ENCODE results near the gene ASTL.
"Not testable (repeated sequence)": the region's sequence is repeated elsewhere in the genome, so short reads cannot be mapped to it uniquely, and the experiment has no call there.

The ASTL gene

GRCh38 chr2:96091711-96092572 lies 46.4 kb downstream of the ASTL start:
- peaks cover 40% of the 10 kb centered on the region for H3K4me1 Mint-ChIP-seq (ENCODE audit: low read depth)
- H3K27me3 Mint-ChIP-seq: peaks cover 1% of the 10 kb centered on the region
- intact Hi-C loops (cut with micrococcal nuclease): no loop called here
- H3K4me3 Mint-ChIP-seq: peak overlapping the region; percentile 26
- H3K27ac Mint-ChIP-seq: no peak overlapping the region
- H3K9me3 Mint-ChIP-seq: no peaks in the 10 kb centered on the region
- H3K36me3 Mint-ChIP-seq (ENCODE audit: low read depth): no peaks in the 10 kb centered on the region

GRCh38 chr2:96091141-96091710 lies 47.1 kb downstream of the ASTL start:
- Mint-ChIP-seq H3K27me3 (no peaks in the 10 kb centered on the region), H3K27ac (no peak overlapping the region), H3K4me3 (peak overlapping the region; percentile 26), H3K4me1 (ENCODE audit: low read depth) (peaks cover 35% of the 10 kb centered on the region), H3K36me3 (ENCODE audit: low read depth) (no peaks in the 10 kb centered on the region), H3K9me3 (no peaks in the 10 kb centered on the region)
- intact Hi-C loops (cut with micrococcal nuclease): no loop called here

- Mint-ChIP-seq H3K27ac (no peak overlapping the region), H3K9me3 (no peaks in the 10 kb centered on the region), H3K27me3 (peaks cover 3% of the 10 kb centered on the region), H3K4me3 (no peak overlapping the region), H3K4me1 (ENCODE audit: low read depth) (peaks cover 35% of the 10 kb centered on the region), H3K36me3 (ENCODE audit: low read depth) (no peaks in the 10 kb centered on the region)
- intact Hi-C loops (cut with micrococcal nuclease): no loop called here
Observed at GRCh38 chr2:96090196-96090926, 47.9 kb downstream of the ASTL start.

GRCh38 chr2:96089356-96090195 lies 48.7 kb downstream of the ASTL start:
- intact Hi-C loops (cut with micrococcal nuclease): no loop called here
- Mint-ChIP-seq H3K9me3 (no peaks in the 10 kb centered on the region), H3K4me1 (ENCODE audit: low read depth) (peaks cover 39% of the 10 kb centered on the region), H3K27me3 (peaks cover 3% of the 10 kb centered on the region), H3K27ac (no peak overlapping the region), H3K36me3 (ENCODE audit: low read depth) (no peaks in the 10 kb centered on the region), H3K4me3 (no peak overlapping the region)

GRCh38 chr2:96088340-96089335 lies 49.7 kb downstream of the ASTL start:
- Mint-ChIP-seq H3K27me3 (peaks cover 3% of the 10 kb centered on the region), H3K9me3 (no peaks in the 10 kb centered on the region), H3K4me1 (ENCODE audit: low read depth) (peaks cover 44% of the 10 kb centered on the region), H3K27ac (no peak overlapping the region), H3K4me3 (no peak overlapping the region), H3K36me3 (ENCODE audit: low read depth) (no peaks in the 10 kb centered on the region)
- intact Hi-C loops (cut with micrococcal nuclease): no loop called here

- intact Hi-C loops (cut with micrococcal nuclease): no loop called here
Observed at GRCh38 chr2:96087130-96087529, 51.2 kb downstream of the ASTL start.

GRCh38 chr2:96085541-96086355 lies 52.6 kb downstream of the ASTL start:
- H3K4me1 Mint-ChIP-seq (ENCODE audit: low read depth): peaks cover 34% of the 10 kb centered on the region
- no peak overlapping the region for H3K4me3 Mint-ChIP-seq
- no peaks in the 10 kb centered on the region for H3K36me3 Mint-ChIP-seq (ENCODE audit: low read depth)
- no peaks in the 10 kb centered on the region for H3K9me3 Mint-ChIP-seq
- no peak overlapping the region for H3K27ac Mint-ChIP-seq
- intact Hi-C loops (cut with micrococcal nuclease): no loop called here
- peaks cover 3% of the 10 kb centered on the region for H3K27me3 Mint-ChIP-seq

More at GRCh38 chr2:96087130-96087529, 51.2 kb downstream of the ASTL start:
- H3K27ac Mint-ChIP-seq: no peak overlapping the region
- H3K9me3 Mint-ChIP-seq: no peaks in the 10 kb centered on the region
- no peak overlapping the region for H3K4me3 Mint-ChIP-seq
- H3K36me3 Mint-ChIP-seq (ENCODE audit: low read depth): no peaks in the 10 kb centered on the region
- peaks cover 3% of the 10 kb centered on the region for H3K27me3 Mint-ChIP-seq
- peaks cover 44% of the 10 kb centered on the region for H3K4me1 Mint-ChIP-seq (ENCODE audit: low read depth)

GRCh38 chr2:96084858-96085518 lies 53.3 kb downstream of the ASTL start:
- H3K9me3 Mint-ChIP-seq; H3K27me3 Mint-ChIP-seq; H3K36me3 Mint-ChIP-seq (ENCODE audit: low read depth); intact Hi-C loops (cut with micrococcal nuclease); H3K4me3 Mint-ChIP-seq: not testable (repeated sequence)
- Mint-ChIP-seq H3K4me1 (ENCODE audit: low read depth) (peaks cover 33% of the 10 kb centered on the region), H3K27ac (peak overlapping the region; percentile 11)

GRCh38 chr2:96083989-96084857 lies 54.1 kb downstream of the ASTL start:
- Mint-ChIP-seq H3K9me3 (no peaks in the 10 kb centered on the region), H3K4me3 (no peak overlapping the region), H3K4me1 (ENCODE audit: low read depth) (peaks cover 33% of the 10 kb centered on the region), H3K36me3 (ENCODE audit: low read depth) (no peaks in the 10 kb centered on the region), H3K27ac (peak overlapping the region; percentile 11), H3K27me3 (peaks cover 11% of the 10 kb centered on the region)
- intact Hi-C loops (cut with micrococcal nuclease): no loop called here

GRCh38 chr2:96083064-96083939 lies 55.0 kb downstream of the ASTL start:
- H3K4me3 Mint-ChIP-seq: no peak overlapping the region
- intact Hi-C loops (cut with micrococcal nuclease): no loop called here
- H3K27me3 Mint-ChIP-seq: peaks cover 13% of the 10 kb centered on the region
- peaks cover 33% of the 10 kb centered on the region for H3K4me1 Mint-ChIP-seq (ENCODE audit: low read depth)
- H3K9me3 Mint-ChIP-seq: no peaks in the 10 kb centered on the region
- H3K27ac Mint-ChIP-seq: peak overlapping the region; percentile 67
- no peaks in the 10 kb centered on the region for H3K36me3 Mint-ChIP-seq (ENCODE audit: low read depth)

All from dendritic cell treated with granulocyte-macrophage colony-stimulating factor and Interleukin-4, amounts not matched to agents 40 ng/mL and 50 ng/mL, for 4 days (primary cell).